KBM-7 (cell line): ENCODE data around the gene SDK1.

ENCODE experiments used
- DNase-seq: peaks from one replicate; pipeline ENCODE4 v3.0.0-alpha.2; 2015
- in situ Hi-C: fragments of 300-500 bp; cut with MboI; formaldehyde crosslinking; loops from 2 replicates; pipeline ENCODE4 v1.14.3; 2020; ENCODE audit warnings: low sequenced_read_pairs, low pct_unique_long_range_greater_than_20kb, mixed read lengths

Gene SDK1

DNA sequence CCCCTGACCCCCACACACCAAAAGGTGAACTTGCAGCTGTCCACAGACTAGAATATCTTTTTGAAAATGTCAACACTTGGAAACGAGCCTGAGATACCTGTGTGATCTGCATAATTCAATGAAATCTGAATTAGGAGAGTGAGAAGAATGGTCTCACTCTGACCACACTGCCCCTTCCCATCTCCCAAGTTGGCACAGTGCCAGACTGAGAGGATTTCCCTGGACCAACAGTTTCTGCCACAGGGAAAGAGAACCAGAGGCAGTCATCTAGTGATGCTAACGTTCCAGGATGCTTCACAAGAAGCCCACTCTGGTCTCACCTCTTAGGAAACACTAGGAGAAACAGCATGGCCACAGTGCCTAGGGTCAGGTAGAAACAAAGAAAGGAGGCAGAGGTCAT, 479.0 kb downstream of the SDK1 start:
- DNase-seq = no peak
- in situ Hi-C loops = no loop called here

DNA sequence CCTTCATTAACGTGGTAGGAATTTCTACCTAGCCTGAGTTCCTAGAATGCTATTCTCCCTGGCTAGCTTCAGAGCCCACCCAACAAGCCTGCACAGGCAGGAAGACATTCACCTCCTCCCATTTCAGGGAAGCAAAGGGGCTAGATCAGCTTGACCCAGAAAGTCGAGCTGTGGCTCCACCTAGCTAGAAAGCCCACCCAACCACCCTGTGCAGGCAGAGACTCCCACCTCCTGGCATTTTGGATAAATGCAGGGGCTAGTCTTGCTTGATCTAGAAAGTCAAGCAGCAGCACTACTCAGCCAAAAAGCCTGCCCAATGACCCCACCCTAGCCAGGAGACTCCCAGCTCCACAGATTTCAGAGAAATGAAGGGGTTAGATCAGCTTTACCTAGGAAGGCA, 479.5 kb downstream of the SDK1 start:
- DNase-seq = no peak
- in situ Hi-C loops = no loop called here

DNA sequence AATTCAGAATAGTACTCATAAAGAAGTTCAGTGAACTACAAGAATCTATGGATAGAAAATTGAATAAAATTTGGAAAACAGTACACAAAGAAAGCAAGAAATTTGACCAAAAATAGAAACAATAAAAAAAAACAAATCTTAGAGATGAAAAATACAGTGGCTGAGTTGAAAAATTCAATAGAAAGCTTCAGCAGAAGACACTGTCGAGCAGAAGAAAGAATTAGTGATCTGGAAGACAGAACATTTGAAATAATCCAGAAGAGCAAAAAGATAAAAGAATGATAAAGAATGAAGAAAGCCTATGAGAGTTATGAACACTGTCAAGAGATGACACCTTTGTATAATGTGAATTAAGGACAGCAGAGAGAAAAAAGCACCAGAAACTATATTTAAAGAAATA, 480.6 kb downstream of the SDK1 start:
- in situ Hi-C loops = no loop called here
- DNase-seq = no peak

DNA sequence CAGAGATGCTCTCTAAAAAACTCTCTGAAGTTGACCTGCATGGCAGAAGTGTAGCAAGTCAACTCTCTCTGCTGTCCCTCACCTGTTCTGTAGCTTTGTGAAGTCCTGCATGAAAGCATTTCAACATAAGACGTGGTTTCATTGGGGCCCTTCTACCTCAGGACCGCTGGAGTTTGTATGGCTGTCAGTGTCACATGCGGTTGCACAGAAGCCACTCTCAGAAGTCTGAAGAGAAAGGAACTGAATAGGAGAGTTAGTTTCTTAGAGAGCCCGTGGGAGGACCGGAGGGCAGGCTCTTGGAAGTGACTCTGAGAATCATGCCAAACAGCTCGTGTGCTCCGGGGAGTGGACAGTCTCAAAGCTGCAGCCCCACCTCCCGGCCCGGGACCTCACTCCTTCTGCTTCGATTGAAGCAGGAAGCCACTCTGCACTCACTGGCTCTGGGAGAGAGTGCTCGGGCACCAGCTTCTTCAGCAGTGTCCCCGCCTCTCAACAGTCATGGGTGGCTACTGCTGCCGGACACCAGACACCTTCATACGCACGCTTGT, 486.7 kb downstream of the SDK1 start:
- DNase-seq = no peak
- in situ Hi-C loops = no loop called here

DNA sequence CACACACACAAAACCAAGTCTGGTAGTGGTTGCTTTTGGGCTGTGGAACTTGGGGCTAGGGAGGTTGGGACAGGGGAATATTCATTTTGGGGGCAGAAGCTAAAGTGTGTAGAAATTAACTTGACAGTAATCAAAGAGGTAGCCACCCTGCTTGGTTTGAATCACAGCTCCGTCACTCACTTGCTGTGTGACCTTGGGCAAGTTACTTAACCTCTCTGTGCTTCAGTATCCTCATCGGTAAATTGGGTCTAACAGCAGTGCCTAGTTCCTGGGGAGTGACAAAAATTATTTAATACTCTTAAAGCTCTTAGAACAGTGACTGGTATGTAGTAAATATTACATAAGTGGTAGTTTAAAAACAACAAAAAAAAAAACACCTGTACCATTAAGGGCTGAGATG, 489.8 kb downstream of the SDK1 start:
- in situ Hi-C loops = no loop called here
- no peak for DNase-seq

DNA sequence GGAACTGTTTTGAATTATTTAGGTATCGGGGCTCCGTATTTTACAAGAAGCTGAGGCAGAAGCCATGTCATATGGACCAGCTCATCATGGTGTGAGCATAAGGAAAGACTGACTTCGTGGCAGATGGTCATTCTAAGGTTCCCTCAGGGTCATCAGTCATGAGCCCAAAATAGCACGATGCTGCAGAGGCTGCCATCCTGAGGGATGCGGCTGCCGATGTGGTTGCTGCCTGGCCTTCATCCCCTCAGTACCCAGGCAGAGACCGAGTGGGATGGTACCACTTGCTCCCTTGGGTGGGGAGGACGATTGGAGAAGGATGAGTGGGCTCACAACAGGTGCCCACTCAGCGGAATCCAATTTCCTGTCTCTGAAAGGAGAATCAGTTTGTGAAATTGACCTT, 490.3 kb downstream of the SDK1 start:
- DNase-seq = no peak
- in situ Hi-C loops = no loop called here

DNA sequence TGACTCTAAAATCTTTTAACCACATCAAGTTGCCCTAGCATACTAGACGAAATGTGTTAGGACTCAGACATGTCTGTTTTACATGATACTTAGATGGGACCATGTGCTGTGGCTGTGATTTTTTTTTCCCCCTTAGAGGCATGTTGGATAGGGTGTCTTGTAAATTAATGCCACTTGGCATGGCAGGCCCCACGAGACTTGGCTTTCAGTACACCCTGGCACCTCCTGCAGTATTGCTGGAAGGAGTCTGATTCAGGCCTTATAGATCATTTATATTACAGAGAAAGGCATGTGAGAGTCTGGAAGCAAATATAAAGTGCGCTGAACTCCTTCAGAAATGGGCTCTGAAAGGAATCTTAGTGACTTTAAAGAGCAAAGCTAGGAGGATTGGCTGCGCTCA, 494.1 kb downstream of the SDK1 start:
- in situ Hi-C loops = no loop called here
- DNase-seq = no peak

DNA sequence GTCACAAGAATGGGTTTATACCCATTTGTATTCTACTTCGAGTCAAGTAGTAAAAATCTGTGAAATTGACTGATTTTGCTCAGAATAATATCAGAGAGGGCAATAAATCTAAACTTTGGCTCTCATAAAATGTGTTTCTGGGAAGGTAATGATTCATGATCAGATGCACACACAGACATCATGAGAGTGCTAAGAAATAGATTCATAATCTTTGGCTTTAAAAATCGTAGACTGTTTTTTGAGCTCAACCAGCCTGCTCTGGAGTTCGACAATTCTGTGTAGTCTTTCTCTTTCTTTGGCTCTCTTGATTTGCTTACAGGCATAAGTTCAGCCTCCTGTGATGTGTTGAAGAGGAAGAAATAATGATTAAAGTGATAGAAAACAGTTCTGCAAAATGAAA, 494.7 kb downstream of the SDK1 start:
- in situ Hi-C loops = no loop called here
- no peak for DNase-seq

DNA sequence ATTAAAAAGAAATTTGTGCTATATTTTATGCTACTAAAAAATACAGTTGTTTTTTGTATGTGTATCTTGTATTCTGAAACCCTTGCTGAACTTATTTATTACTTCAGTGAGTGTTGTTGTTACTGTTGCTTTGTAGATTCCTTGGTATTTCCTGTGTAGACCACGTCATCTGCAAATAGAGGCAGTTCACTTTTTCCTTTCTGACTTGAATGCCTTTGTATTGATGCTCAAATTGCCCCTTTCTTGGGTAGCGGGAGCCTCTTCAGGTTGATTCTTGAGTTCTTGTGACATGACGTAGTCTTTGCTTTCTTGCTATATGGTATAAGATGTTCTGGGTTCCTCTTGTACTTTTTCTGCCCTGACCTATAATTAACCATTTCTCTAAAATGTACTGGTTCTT, 504.1 kb downstream of the SDK1 start:
- DNase-seq = no peak
- in situ Hi-C loops = no loop called here

DNA sequence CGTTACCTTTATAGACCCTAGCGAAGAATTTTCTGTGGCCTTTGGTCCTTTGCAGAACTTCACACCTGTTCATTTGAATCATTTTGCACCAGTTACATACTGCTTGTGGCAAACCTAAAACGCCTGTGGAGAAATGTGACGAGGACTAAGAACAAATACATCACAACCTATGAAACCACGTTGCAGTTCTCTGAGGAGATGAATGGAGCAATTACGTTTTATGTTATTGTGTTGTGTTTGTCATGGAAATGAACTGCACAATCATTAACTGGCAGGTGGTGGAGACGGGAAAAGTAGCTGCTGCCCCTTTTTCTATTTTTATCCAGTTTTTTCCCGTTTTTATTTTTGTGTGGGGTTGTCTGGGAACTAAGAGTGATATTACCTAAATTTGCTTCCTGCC, 505.5 kb downstream of the SDK1 start:
- in situ Hi-C loops = no loop called here

DNA sequence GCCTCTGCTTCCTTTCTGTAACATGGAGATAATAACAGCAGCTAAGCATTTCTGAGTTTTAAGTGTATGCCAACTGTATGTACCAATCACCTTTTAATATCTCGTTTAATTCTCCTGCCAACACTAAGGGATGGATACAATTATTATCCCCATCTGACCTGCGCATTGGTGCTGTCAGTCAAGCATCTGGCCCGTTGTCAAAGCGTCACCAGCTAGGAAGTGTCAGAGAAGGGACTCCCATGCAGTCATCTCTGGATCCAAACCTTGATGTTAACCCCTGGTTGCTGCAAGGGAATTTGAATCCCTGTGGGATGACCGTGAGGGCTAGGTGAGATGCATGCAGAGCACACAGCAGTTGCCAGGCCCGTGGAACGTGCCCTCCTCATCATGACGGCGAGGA, 506.8 kb downstream of the SDK1 start:
- in situ Hi-C loops = no loop called here
- no peak for DNase-seq

More for the DNA sequence above, 505.5 kb downstream of the SDK1 start:
- DNase-seq = no peak

DNA sequence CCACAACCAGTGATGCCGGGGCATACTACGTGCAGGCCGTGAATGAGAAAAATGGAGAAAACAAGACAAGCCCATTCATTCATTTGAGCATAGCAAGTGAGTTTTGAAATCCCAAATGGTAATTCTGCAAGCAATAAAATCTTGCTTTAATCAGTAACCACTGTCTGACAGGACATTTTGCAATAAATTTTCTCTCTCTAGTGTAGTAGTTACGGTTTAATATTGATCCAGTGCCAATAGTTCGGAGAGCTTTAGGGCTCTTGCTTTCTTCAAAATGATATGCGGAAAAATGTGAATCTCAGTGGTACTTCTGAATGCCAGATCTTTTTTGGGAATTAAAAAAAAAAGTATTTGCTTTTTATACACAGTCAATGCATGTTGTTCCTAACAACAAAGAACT, 520.4 kb downstream of the SDK1 start:
- in situ Hi-C loops = no loop called here
- DNase-seq = no peak

DNA sequence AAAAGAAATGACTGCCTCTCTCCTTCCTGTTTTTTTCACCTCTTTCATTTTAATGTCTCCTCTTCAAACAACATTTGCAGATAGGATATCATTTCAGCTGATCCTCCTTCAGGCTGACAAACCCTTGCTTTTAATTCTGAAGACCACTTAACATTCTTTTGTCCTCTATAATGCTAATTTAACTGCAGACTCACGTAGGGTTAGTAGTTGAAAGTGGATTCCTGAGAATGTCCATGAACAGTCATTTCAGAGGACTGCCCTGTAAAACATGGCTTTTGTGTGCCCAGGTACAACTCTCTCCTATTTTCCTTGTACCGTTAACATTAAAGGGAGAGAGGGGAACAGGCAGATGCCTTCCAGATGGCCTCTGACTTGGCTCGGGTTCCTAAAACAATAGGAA, 524.4 kb downstream of the SDK1 start:
- no peak for DNase-seq
- in situ Hi-C loops = no loop called here

DNA sequence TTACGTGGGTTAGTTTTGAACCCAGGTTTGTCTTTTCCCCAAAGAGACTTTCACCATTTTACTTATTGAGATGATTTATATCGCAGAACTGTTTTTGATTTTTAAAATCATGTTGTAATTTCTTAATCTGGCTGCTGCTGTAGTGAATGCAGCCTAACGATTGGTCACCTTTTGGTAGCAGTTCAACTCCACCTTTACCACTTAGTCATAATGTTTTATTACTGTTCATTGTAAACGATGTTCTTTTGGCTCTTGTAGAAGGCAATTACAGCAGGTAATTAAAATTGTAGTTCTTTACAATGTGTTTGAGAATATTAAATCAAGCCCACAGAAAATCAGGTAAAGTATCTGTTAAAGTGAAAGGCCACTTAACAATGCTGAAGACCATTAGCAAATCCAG, 531.1 kb downstream of the SDK1 start:
- in situ Hi-C loops = no loop called here

DNA sequence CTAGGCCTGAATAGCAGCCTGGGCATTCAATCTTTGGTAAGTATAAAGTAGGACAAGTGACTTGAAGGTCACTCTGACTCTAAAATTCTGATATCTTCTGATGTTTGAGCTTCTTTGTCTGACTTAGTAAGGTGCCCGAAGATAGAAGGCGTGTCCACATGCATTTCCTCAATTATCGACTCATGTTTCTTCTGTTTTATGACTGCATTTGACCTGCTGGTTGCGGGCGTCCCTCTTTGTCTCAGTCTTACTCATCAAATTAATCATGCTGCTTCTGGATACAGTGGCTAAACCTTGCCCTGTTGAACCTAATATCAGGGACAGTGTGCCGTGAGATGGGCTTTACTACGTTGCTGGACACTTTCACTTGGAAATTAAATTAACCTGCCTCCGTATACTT, 534.1 kb downstream of the SDK1 start:
- no peak for DNase-seq
- in situ Hi-C loops = no loop called here

More for the DNA sequence above, 531.1 kb downstream of the SDK1 start:
- no peak for DNase-seq

DNA sequence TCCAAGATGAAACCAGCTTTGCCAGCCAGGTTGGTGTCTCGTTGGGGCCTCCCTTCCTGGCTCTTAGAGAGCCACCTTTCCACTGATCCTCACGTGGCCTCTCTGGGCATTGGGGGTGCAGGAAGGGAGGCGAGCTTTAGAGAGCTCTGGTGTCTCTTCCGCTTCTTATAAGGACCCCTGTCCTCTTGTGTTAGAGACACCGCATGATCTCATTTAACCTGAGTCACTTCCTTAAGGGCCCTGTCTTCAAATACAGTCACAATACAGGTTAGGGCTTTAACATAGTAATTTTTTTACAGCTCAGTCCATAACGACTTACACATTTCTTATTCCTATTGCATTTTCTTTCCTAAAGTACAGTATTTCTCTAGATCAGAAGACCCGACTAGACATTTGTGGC, 535.8 kb downstream of the SDK1 start:
- in situ Hi-C loops = no loop called here
- DNase-seq = no peak

DNA sequence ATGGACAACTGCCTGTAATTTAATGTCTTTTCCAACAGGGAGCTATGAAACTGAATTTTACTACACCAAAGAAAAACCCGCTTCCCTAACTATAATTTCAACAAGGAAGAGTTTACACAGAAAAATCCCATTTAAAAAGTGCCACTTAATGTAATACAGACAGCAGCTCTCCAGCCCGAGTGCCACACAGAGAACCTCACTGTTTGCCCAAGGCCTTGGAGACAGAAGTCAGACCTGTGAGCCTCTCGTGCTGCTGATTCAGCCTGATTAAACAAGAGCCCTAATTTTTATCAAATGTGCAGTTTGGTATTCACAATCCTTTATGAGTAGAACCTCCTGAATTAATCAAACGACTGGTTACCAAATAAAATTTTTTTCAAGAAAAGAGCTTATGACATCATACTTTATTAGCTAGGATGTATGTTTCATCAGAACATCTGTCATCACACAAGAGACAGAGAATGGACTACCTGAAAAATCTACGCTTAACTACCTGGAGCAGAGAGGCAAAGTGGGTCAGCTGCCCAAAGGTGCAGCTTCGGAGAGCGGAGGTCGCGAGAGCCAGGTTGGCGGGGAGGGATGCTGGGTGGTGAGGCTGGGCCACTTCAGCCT, 543.6 kb downstream of the SDK1 start:
- in situ Hi-C loops = no loop called here
- no peak for DNase-seq

DNA sequence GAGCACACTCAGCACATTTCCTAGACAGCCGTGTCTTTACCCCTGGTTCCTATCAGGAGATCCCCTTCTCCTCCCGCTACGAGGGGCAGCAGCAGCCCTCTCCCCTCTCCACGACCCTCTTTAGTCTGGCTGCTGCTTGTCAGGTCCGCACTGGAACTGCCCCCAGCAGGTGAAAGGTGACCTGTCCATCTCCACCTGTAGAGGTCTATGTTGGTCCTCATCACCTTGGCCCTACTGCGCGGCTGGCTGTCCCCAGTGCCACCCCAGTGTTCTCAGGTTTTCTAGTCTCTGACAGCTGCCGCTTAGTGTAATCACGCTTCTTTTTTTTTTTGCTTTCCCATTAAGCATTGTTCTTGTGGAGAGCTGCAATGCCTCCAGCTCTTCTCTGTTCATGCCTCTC, 545.7 kb downstream of the SDK1 start:
- in situ Hi-C loops = no loop called here
- no peak for DNase-seq

DNA sequence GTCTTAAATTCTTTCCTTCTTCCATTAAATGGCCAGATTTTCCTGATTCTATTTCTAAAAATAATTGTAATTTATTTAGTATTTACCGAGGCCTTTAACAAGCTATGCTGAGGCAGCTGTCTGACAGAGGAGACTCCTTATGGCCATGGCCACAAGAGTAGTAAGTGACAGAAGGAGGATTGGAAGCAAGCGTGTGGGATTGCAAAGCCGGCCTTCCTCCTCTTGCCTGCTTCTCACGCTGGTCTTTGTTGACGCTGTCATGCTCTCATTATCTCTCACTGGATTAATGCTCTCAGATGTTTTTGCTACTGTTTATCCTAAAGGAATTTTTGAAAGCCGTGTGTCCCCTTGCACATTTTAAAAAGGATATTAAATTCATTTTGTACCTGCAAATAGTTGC, 546.3 kb downstream of the SDK1 start:
- in situ Hi-C loops = no loop called here
- DNase-seq = no peak

DNA sequence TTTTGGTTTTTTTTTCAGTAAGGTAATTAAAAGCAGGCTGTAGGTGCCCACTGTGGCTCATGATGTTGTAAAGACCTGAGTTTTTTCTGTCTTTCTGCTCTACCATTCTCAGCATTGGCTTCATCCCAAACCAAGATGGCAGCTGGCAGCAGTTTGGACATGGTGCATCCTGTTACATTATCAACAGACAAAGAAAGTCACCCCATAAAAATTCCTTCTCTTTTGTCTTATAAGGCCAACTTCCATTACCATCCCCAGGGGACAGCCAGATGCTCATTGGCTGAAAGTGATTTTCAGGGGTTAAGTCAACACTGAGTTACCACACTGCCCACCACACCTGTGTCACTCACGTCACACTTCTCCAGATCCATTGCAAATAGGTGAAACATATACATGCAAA, 558.4 kb downstream of the SDK1 start:
- in situ Hi-C loops = no loop called here

DNA sequence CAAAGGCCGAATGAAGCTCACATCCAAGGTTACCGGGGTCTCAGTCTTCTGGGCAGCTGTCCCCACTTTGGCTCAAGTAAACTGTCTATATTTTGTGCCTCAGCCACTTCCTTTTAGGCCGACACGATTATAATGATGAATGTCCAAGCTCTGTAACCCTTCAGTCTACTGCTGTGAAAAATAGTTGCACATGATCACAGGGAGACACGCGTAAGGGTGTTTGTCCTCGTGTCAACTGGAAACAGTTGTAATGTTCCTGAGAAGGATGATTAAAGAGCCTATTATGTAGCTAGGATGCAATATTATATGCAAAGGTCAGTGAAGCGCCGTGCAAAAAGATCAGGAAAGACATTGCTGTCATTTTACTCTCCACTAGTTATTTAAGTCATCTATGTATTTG, 559.9 kb downstream of the SDK1 start:
- in situ Hi-C loops = no loop called here
- no peak for DNase-seq

More for the DNA sequence above, 558.4 kb downstream of the SDK1 start:
- no peak for DNase-seq

DNA sequence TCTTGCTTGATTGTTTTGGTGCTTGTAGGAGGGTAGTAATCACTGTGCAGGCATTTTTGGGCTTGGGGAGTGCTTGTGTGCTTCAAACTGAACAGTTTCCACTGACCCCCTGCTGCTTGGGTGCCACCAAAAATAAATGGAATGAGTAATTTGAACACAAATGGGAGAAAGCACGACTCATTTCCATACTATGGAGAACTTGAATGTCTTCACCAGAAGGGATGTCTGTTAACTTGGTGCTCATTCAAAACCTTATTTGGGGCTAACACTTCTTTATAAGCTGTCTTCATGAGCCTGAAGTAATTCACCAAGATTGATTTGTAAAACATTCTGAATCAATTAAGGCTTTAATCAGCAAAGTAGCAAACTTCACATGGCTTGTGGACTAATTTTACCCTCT, 560.3 kb downstream of the SDK1 start:
- in situ Hi-C loops = no loop called here
- no peak for DNase-seq
